Omental fat pad (tissue), 4 donors: ENCODE measurements around the gene ARHGEF12. TPM values are rescaled to one million over a fixed set of nuclear protein-coding genes. Genes with fewer than 3 reads are reported as not detected.

ENCODE experiments used
- ATAC-seq: fragments of 150-250 bp; one replicate; pipeline ENCODE4 v1.9.1; 2016; ENCODE audit warnings: mild to moderate bottlenecking, moderate library complexity; ENCODE audit not compliant: low FRiP score
- DNase-seq: peaks from one replicate; pipeline ENCODE4 v3.0.0-alpha.2; 2019; ENCODE audit warnings: low spot score
- total RNA-seq, 4 donors: library from RNA; depleted of rRNA; stranded (reverse); fragments of >200 nt; gene quantifications; one replicate each; pipeline ENCODE4 v1.1.0, GENCODE V29; 2016
- TF ChIP-seq, protein P1 (sequence below), 3 donors: fragments of 450-650 bp; IDR thresholded peaks; one replicate each; pipeline ENCODE4 v1.5.1; 2016 to 2017; ENCODE audit warnings: antibody characterized with exemption in 3 of 3, mild to moderate bottlenecking in 3 of 3, moderate library complexity in 2 of 3

ARHGEF12 gene
- total RNA-seq, 4 donors from 2014 or later, result 69.8 to 137 (median 75.2) TPM

DNA sequence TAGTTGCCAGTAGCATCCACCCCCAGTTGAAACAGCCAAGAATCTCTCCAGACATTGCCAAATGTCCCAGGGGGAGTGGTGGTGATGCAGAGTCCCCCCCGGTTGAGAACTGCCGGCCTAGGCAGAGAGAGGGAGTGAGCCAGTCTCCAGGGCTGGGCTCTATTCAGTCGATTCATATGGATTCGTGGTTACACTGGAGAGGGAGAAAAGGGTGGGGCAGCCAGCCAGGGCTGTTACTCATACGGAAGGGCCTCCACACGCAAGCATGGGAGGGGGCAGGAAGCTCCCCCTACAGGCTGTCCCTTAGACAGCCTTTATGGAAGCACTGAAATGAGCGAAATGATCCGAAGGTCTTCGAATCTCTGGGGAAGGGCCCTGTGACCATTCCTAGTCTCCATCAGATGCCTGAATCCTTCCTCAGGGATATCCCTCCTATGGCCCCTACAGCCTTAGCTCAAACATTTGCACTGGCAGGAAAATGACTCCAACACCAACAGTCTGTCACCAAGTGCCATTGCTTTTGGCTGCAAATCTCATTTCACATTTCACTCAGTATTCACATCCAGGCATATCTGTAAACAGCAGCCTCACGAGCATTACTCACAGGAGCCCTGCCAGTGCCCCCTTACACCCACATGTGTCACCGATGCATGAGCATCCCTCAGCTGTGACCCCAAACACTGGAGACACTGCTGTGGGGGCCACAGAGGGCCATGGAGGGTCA lies 29.5 kb upstream of the ARHGEF12 start:
- no peak for DNase-seq
- ATAC-seq, result peak; percentile 23
- TF ChIP-seq, protein P1, sequence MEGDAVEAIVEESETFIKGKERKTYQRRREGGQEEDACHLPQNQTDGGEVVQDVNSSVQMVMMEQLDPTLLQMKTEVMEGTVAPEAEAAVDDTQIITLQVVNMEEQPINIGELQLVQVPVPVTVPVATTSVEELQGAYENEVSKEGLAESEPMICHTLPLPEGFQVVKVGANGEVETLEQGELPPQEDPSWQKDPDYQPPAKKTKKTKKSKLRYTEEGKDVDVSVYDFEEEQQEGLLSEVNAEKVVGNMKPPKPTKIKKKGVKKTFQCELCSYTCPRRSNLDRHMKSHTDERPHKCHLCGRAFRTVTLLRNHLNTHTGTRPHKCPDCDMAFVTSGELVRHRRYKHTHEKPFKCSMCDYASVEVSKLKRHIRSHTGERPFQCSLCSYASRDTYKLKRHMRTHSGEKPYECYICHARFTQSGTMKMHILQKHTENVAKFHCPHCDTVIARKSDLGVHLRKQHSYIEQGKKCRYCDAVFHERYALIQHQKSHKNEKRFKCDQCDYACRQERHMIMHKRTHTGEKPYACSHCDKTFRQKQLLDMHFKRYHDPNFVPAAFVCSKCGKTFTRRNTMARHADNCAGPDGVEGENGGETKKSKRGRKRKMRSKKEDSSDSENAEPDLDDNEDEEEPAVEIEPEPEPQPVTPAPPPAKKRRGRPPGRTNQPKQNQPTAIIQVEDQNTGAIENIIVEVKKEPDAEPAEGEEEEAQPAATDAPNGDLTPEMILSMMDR (IDR thresholded peaks at IDR 0.05), result no peak

DNA sequence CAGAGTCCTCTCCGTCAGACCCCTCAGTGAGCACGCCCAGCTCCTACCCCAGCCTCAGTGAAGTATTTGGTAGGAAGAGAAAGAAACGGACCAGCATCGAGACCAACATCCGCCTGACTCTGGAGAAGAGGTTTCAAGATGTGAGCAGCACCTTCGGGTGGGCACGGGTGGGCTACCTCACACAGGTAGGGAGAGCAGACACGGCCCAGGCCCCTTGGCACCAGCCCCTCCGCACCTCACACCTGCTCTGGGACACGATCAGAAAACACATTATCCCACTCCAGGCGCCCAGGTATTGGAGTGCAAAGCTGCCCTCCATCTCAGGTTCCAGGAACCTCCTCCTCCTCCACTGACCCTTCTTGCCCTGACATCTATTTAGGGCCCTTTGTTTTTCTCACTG lies 28.7 kb upstream of the ARHGEF12 start:
- no peak for DNase-seq
- ATAC-seq, result no peak
- TF ChIP-seq, protein P1 (IDR thresholded peaks at IDR 0.05), result no peak

DNA sequence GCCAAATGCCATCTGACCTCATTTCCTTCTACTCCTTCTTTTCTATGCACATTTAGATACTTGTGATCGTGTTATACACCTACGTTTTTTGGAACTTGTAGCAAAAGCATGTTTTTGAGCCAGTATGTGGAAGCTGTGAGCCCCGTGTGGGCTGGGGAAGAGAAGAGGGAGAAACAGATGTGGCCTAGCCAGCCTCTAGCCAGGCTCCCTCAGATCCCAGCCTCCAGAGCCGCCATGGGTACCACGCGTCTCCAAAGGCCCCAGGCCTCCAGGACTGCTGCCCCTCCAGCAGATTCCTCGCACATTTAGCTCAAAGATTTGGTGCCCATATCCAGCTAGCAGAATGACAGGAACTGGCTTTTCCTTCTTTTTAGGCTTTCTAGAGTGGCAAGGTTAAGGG lies 28.1 kb upstream of the ARHGEF12 start:
- ATAC-seq (no peak), DNase-seq (no peak)
- TF ChIP-seq, protein P1 (IDR thresholded peaks at IDR 0.05), result no peak

DNA sequence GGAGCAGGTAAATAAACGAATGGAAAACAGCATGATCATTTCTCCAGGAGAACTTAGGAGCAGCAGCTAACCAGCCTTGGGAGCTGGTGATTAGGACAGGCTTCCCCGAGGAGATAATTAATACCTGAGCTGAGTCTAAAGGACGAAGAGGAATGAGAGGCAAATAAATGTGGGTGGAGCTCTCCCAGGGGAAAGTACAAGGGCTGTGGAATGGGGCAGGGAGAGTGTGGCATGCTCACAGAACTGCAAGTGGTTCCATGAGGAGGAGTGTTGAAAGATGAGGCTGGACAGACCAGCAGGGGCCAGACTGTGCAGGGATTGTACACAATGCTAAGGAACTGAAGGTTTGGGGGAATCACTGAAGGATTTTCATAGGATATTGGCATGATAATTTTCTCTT lies 25.3 kb upstream of the ARHGEF12 start:
- no peak for ATAC-seq
- TF ChIP-seq, protein P1 (IDR thresholded peaks at IDR 0.05), result no peak

DNA sequence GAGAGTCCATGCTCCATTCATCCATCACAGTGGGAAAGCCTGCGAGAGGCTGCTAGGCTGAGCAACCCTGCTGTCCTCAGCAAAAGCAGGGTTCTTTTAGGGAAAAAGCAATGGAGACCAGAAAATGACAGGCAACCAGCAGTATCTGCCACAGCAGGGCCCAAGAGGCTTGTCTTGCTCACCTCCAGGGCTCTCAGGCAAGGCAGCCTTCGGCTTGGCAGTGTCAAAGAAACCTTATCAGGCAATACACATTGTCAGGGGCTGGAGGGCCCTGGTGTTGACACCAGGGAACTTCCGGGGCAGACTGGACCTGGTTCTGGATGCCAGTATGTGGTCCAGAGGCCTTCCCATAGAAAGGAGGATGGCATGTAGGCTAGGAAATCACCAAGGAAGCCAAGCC lies 21.4 kb upstream of the ARHGEF12 start:
- DNase-seq (no peak), ATAC-seq (no peak)
- TF ChIP-seq, protein P1 (IDR thresholded peaks at IDR 0.05), result no peak

More for the DNA sequence above, 25.3 kb upstream of the ARHGEF12 start:
- DNase-seq, result no peak

DNA sequence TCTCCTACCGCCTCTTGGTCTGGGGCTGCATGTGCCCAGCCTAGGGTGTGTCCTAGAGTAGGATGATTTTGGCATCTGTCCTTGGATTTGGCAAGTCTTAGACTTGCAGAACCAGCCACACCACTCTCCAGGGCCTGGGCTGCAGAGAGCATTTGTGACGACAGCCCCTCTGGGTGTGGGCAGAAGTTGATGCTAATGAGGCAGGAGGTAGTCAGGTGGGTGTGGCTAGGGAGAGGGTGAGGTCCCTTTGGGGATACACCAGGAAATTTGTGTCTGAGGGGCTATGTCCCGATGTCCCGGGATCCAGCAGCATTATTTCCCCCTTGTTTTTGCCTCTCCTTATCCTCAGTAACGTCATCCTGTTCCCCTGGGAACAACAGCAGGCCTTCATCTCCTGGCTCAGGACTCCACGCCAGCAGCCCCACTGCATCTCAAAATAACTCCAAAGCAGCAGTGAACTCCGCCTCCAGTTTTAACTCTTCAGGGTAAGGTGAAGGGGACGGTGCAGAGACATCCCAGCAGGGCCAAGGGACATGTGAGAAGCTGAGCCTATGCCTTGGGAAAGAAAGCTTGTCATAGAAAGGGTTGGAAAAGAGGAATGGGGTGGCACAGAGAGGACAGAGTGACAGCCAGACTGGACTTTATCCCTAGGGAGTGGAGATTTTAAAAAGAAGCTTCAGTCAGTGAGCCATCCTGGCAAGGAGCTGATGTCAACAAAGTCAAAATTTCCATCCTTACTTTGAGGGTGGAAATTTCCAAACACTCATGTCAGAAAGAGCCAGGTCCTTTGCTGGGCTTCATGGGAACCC lies 19.1 kb upstream of the ARHGEF12 start:
- DNase-seq, result no peak
- peak; percentile 46 for ATAC-seq
- TF ChIP-seq, protein P1 (IDR thresholded peaks at IDR 0.05), result no peak
